ENCODE data around the gene FGF14.

The FGF14 gene

DNA sequence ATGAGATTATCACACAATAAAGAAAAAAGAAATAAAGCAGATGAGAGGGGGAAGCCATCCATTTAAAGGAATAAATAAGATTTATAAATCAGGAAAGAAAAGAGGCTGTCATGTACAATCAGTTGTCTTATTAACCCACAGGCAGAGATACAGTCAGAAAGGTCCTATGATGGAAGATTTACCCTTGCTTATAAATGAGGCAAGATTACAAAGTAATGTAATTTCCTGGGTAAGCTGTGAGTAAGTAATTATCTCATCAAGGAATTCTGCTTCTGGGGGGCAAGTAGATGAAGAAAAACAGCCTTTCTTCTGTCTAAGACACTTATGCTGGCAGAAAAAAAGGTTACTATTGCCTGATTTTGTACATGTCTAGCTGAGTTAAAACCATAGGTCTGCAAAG is 146.4 kb downstream of the FGF14 start:
- no peaks in the 10 kb centered on the region for H3K36me3 ChIP-seq (ENCODE audit: insufficient read depth, insufficient read length, low read length)
- TF ChIP-seq YY1 (IDR thresholded peaks at IDR 0.05; ENCODE audit: insufficient read depth, insufficient read length) (no peak), SUZ12 (IDR thresholded peaks at IDR 0.05; ENCODE audit: extremely low read depth, insufficient read depth, insufficient read length) (no peak), ZNF274 (IDR thresholded peaks at IDR 0.05; ENCODE audit: low read depth, low read length) (no peak)
- H3K27me3 ChIP-seq (ENCODE audit: insufficient read depth, insufficient read length): no peaks in the 10 kb centered on the region
- H3K9me3 ChIP-seq (ENCODE audit: insufficient read depth, low read length): no peaks in the 10 kb centered on the region
- H3K9ac ChIP-seq (ENCODE audit: insufficient read length, low read depth): no peak overlapping the region
- no peak overlapping the region for H3K4me3 ChIP-seq (ENCODE audit: insufficient read length, low read depth)
- DNase-seq (ENCODE audit: low read depth, low spot score): no peak
- H3K4me1 ChIP-seq (ENCODE audit: insufficient read depth, insufficient read length): no peaks in the 10 kb centered on the region

DNA sequence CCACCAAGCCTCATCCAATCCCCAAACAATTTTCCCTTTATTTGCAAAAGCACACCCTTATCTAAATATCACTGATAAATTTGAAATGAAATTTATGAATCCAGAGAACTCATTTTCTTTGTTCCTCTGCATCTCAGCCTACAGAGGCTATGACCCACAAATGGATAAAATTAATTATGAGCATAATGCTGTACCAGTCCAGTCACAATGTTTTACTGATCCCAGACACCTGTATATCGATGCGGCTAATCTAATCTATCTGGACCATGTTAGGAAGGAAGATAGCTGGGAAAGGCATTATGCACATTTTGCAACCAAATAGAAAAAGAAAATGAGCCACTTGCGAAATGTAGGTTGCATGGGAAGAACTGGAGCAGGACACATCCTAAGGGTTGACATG is 150.0 kb downstream of the FGF14 start:
- H3K4me1 ChIP-seq (ENCODE audit: insufficient read depth, insufficient read length): no peaks in the 10 kb centered on the region
- DNase-seq (ENCODE audit: low read depth, low spot score): no peak
- no peaks in the 10 kb centered on the region for H3K27me3 ChIP-seq (ENCODE audit: insufficient read depth, insufficient read length)
- H3K9ac ChIP-seq (ENCODE audit: insufficient read length, low read depth): no peak overlapping the region
- no peaks in the 10 kb centered on the region for H3K9me3 ChIP-seq (ENCODE audit: insufficient read depth, low read length)
- H3K4me3 ChIP-seq (ENCODE audit: insufficient read length, low read depth): no peak overlapping the region
- no peaks in the 10 kb centered on the region for H3K36me3 ChIP-seq (ENCODE audit: insufficient read depth, insufficient read length, low read length)
- TF ChIP-seq SUZ12 (IDR thresholded peaks at IDR 0.05; ENCODE audit: extremely low read depth, insufficient read depth, insufficient read length) (no peak), YY1 (IDR thresholded peaks at IDR 0.05; ENCODE audit: insufficient read depth, insufficient read length) (no peak), ZNF274 (IDR thresholded peaks at IDR 0.05; ENCODE audit: low read depth, low read length) (no peak)

DNA sequence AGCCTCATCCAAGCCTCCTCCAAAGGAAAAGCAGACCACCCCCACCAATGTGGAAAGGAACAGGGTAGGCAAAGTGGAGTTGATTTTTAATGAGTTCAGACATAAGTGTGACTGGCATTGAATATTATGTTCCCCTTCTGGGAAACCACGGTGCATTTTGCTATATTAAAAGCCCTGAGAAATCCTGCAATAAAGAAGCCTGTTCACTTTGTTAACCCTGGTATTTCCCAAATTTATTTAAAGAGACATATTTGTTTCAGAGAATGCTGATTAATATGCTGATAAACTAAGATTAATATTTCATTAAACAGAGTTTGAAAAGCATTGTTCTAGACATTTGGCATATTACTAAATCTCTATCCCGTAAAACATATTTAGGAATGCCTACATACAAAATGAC is 151.4 kb downstream of the FGF14 start:
- H3K9ac ChIP-seq (ENCODE audit: insufficient read length, low read depth): no peak overlapping the region
- no peak for DNase-seq (ENCODE audit: low read depth, low spot score)
- no peaks in the 10 kb centered on the region for H3K27me3 ChIP-seq (ENCODE audit: insufficient read depth, insufficient read length)
- TF ChIP-seq YY1 (IDR thresholded peaks at IDR 0.05; ENCODE audit: insufficient read depth, insufficient read length) (no peak), ZNF274 (IDR thresholded peaks at IDR 0.05; ENCODE audit: low read depth, low read length) (no peak), SUZ12 (IDR thresholded peaks at IDR 0.05; ENCODE audit: extremely low read depth, insufficient read depth, insufficient read length) (no peak)
- no peaks in the 10 kb centered on the region for H3K9me3 ChIP-seq (ENCODE audit: insufficient read depth, low read length)
- no peaks in the 10 kb centered on the region for H3K36me3 ChIP-seq (ENCODE audit: insufficient read depth, insufficient read length, low read length)
- no peaks in the 10 kb centered on the region for H3K4me1 ChIP-seq (ENCODE audit: insufficient read depth, insufficient read length)
- H3K4me3 ChIP-seq (ENCODE audit: insufficient read length, low read depth): no peak overlapping the region

DNA sequence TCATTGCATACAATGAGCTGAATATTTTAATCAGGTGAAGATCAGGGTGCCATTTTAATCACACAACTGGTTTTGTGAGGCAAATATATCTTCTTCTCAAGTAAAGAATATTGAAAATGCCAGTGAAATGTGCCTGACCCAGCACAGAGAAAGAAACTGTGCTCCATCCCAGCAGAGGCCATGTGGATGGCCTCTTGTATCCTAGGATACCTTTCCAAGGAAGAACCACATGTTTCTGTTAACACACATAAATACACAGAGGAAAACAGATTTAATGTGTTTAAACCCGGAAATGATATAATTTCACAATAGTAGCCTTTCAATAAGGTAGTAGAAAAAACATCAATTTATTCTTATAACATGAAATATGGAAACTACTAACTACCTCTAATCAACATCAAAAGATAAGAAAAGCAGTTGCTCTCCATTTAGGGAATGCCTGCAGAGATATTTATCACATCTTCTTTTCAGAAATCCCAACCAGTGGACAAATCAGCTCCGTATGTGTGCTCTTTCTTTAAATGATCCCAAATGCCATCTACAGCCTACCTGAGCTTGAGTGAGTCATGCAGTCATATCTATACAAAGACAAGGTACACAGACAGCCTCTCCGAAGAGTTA is 157.1 kb downstream of the FGF14 start:
- H3K4me1 ChIP-seq (ENCODE audit: insufficient read depth, insufficient read length): no peaks in the 10 kb centered on the region
- no peaks in the 10 kb centered on the region for H3K36me3 ChIP-seq (ENCODE audit: insufficient read depth, insufficient read length, low read length)
- TF ChIP-seq ZNF274 (IDR thresholded peaks at IDR 0.05; ENCODE audit: low read depth, low read length) (no peak), YY1 (IDR thresholded peaks at IDR 0.05; ENCODE audit: insufficient read depth, insufficient read length) (no peak), SUZ12 (IDR thresholded peaks at IDR 0.05; ENCODE audit: extremely low read depth, insufficient read depth, insufficient read length) (no peak)
- no peak overlapping the region for H3K9ac ChIP-seq (ENCODE audit: insufficient read length, low read depth)
- DNase-seq (ENCODE audit: low read depth, low spot score): no peak
- no peaks in the 10 kb centered on the region for H3K27me3 ChIP-seq (ENCODE audit: insufficient read depth, insufficient read length)
- H3K4me3 ChIP-seq (ENCODE audit: insufficient read length, low read depth): no peak overlapping the region
- no peaks in the 10 kb centered on the region for H3K9me3 ChIP-seq (ENCODE audit: insufficient read depth, low read length)

DNA sequence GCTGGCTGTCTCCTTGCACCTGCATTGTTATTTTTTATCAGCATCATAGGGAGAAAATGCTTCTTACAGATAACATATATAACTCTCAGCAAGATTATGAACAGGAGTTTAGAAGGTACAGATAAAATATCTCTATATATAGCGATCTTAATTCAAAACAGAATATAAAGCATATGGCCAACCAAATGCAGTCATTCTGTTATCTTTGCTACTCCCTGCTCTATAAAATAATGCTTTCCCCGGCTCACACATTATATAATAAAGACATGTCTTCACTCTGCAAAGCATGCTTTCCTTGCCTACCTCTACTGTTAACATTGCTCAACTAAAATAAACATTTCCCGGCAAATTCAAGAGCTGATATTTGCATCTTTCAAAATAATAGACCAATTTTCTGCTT is 161.7 kb downstream of the FGF14 start:
- Histone ChIP-seq H3K4me3 (ENCODE audit: insufficient read length, low read depth) (no peak overlapping the region), H3K27me3 (ENCODE audit: insufficient read depth, insufficient read length) (no peaks in the 10 kb centered on the region), H3K9me3 (ENCODE audit: insufficient read depth, low read length) (no peaks in the 10 kb centered on the region), H3K36me3 (ENCODE audit: insufficient read depth, insufficient read length, low read length) (no peaks in the 10 kb centered on the region), H3K9ac (ENCODE audit: insufficient read length, low read depth) (no peak overlapping the region), H3K4me1 (ENCODE audit: insufficient read depth, insufficient read length) (no peaks in the 10 kb centered on the region)
- TF ChIP-seq YY1 (IDR thresholded peaks at IDR 0.05; ENCODE audit: insufficient read depth, insufficient read length) (no peak), ZNF274 (IDR thresholded peaks at IDR 0.05; ENCODE audit: low read depth, low read length) (no peak), SUZ12 (IDR thresholded peaks at IDR 0.05; ENCODE audit: extremely low read depth, insufficient read depth, insufficient read length) (no peak)
- DNase-seq (ENCODE audit: low read depth, low spot score): no peak

DNA sequence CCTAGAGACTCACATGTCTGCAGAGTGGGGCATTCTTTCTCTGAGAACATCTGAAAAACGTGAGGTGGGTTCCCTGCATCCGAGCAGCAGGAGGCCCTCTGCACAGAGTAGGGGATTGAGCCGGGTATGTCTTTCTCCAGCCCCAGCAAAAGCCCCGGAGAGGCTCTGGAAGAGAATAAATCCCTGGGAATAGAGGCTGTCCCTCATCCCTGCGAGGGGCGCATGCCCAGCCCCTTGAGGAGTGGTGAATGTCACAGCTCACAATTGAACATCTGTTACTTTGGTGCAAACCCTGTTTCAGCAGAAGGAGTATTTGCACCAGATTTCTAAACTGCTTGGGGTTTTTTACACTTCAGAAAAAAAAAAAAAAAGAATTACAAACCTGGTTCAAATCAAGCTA is 164.6 kb downstream of the FGF14 start:
- Histone ChIP-seq H3K4me1 (ENCODE audit: insufficient read depth, insufficient read length) (no peaks in the 10 kb centered on the region), H3K9ac (ENCODE audit: insufficient read length, low read depth) (no peak overlapping the region), H3K4me3 (ENCODE audit: insufficient read length, low read depth) (no peak overlapping the region), H3K27me3 (ENCODE audit: insufficient read depth, insufficient read length) (no peaks in the 10 kb centered on the region), H3K36me3 (ENCODE audit: insufficient read depth, insufficient read length, low read length) (no peaks in the 10 kb centered on the region), H3K9me3 (ENCODE audit: insufficient read depth, low read length) (no peaks in the 10 kb centered on the region)
- no peak for TF ChIP-seq YY1 (IDR thresholded peaks at IDR 0.05; ENCODE audit: insufficient read depth, insufficient read length)
- no peak for TF ChIP-seq SUZ12 (IDR thresholded peaks at IDR 0.05; ENCODE audit: extremely low read depth, insufficient read depth, insufficient read length)
- no peak for TF ChIP-seq ZNF274 (IDR thresholded peaks at IDR 0.05; ENCODE audit: low read depth, low read length)
- DNase-seq (ENCODE audit: low read depth, low spot score): no peak

DNA sequence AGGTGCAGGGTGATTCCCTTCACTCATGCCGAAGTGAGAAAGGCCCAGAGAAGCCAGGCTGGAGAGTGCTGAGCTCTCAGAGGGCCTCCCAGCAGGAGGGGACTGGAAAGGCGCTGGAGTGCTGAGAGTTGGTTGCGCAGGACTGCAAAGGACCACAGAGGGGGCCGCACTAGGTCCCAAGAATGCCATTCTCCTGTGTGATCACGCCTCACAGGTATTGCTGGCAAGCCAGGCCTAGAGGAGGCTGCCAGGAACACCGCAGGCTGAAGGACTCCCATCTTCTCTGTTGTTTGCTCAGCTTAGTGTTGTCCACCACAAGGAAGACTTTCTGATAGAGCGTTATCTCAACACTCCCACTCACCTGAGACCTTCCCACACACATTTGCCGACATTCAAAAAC is 165.0 kb downstream of the FGF14 start:
- H3K4me3 ChIP-seq (ENCODE audit: insufficient read length, low read depth): no peak overlapping the region
- no peak for DNase-seq (ENCODE audit: low read depth, low spot score)
- TF ChIP-seq ZNF274 (IDR thresholded peaks at IDR 0.05; ENCODE audit: low read depth, low read length) (no peak), SUZ12 (IDR thresholded peaks at IDR 0.05; ENCODE audit: extremely low read depth, insufficient read depth, insufficient read length) (no peak), YY1 (IDR thresholded peaks at IDR 0.05; ENCODE audit: insufficient read depth, insufficient read length) (no peak)
- no peaks in the 10 kb centered on the region for H3K36me3 ChIP-seq (ENCODE audit: insufficient read depth, insufficient read length, low read length)
- H3K9me3 ChIP-seq (ENCODE audit: insufficient read depth, low read length): no peaks in the 10 kb centered on the region
- H3K27me3 ChIP-seq (ENCODE audit: insufficient read depth, insufficient read length): no peaks in the 10 kb centered on the region
- H3K9ac ChIP-seq (ENCODE audit: insufficient read length, low read depth): no peak overlapping the region
- no peaks in the 10 kb centered on the region for H3K4me1 ChIP-seq (ENCODE audit: insufficient read depth, insufficient read length)
